ENCODE results near the gene FAM120A.
A peak's percentile ranks its signal among the peaks of the same experiment; 100 is the strongest.

Gene FAM120A, protein sequence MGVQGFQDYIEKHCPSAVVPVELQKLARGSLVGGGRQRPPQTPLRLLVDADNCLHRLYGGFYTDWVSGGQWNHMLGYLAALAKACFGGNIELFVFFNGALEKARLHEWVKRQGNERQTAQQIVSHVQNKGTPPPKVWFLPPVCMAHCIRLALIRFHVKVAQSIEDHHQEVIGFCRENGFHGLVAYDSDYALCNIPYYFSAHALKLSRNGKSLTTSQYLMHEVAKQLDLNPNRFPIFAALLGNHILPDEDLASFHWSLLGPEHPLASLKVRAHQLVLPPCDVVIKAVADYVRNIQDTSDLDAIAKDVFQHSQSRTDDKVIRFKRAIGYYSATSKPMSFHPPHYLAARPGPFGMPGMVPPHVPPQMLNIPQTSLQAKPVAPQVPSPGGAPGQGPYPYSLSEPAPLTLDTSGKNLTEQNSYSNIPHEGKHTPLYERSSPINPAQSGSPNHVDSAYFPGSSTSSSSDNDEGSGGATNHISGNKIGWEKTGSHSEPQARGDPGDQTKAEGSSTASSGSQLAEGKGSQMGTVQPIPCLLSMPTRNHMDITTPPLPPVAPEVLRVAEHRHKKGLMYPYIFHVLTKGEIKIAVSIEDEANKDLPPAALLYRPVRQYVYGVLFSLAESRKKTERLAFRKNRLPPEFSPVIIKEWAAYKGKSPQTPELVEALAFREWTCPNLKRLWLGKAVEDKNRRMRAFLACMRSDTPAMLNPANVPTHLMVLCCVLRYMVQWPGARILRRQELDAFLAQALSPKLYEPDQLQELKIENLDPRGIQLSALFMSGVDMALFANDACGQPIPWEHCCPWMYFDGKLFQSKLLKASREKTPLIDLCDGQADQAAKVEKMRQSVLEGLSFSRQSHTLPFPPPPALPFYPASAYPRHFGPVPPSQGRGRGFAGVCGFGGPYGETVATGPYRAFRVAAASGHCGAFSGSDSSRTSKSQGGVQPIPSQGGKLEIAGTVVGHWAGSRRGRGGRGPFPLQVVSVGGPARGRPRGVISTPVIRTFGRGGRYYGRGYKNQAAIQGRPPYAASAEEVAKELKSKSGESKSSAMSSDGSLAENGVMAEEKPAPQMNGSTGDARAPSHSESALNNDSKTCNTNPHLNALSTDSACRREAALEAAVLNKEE

DNA sequence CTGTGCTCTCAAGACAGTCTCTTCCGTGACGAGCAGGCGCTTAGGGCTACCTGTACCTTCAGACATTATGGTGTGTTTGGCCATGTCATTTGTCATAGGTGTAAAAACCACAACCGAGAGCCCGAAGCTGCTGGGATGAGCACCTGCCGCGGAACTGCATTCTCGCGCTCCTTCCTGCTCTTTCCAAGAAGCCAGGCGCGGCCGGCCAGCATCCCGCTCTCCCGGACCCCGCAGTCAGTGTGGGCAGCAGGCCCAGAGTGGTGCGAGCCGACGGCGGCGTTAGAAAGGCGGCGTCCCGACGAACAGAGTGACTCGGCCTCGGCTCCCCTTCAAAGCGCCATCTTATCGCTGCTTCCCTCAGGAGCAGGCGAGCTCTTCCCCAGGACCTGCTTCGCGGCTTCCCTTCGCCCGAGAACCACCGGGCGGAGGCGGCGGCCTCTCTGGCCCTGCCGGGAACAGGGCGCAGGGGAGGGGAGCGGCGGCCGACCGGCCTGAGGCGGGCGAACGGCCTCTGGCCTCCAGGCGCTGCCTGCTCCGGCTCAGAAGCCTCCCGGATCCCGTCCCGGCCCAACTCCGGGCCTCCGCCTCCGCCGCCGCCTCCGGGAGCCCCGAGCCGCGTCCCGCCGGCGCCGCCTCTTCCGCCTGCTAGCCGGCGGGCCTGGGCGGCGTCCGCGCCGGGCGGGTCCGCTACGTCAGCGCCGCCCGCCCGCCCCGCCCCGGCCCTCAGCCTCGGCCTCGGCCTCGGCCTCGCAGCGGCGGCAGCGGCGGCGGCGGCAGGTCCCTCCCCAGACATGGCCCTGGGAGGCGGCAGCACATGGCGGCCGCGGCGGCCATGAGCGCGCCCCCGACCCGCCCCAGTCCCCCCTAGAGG is at the start of gene FAM120A:
TSS of gene FAM120A (plus strand) at position 741 of the 871 bp plus-strand sequence. CDS start 231 bp downstream, outside the sequence.
- peak within 1 kb of the TSS; percentile 69 for H3K27ac ChIP-seq (ENCODE audit: low read length)
- no peaks in the 10 kb centered on the region for H3K9me3 ChIP-seq (ENCODE audit: insufficient read depth, low read depth, low read length)
- peak within 1 kb of the TSS; percentile 84 for H3K9ac ChIP-seq (ENCODE audit: low read depth, low read length)
- peaks cover 9% of the 10 kb centered on the region; the same call in 1 of the 2 replicates for H3K4me1 ChIP-seq (ENCODE audit: insufficient read depth, low read length)
- peak within 1 kb of the TSS; percentile 93 for H3K4me3 ChIP-seq (ENCODE audit: low read length)
- peaks cover 32% of the 10 kb centered on the region for H3K36me3 ChIP-seq (ENCODE audit: insufficient read depth, low read depth, low read length)
- H3K27me3 ChIP-seq (ENCODE audit: insufficient read depth, low read length), result no peaks in the 10 kb centered on the region

DNA sequence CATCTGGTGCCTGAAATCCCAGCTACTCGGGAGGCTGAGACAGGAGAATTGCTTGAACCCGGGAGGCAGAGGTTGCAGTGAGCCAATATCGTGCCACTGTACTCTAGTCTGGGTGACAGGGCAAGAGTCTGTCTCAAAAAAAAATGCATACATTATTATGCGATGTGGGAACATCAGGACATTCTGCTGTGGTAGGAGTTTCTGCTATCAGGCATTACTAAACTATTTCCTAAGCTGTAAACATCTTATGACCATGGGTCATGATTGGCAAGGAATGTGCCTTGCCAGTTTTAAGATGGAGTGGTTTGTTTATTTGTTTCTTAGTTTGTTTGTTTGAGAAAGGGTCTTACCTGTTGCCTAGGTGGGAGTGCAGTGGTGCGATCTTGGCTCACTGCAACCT is 45.1 kb upstream of the FAM120A start:
- no peak overlapping the region for H3K4me3 ChIP-seq (ENCODE audit: low read length)
- no peaks in the 10 kb centered on the region for H3K36me3 ChIP-seq (ENCODE audit: insufficient read depth, low read depth, low read length)
- H3K27me3 ChIP-seq (ENCODE audit: insufficient read depth, low read length), result no peaks in the 10 kb centered on the region
- no peak overlapping the region for H3K9ac ChIP-seq (ENCODE audit: low read depth, low read length)
- H3K9me3 ChIP-seq (ENCODE audit: insufficient read depth, low read depth, low read length), result no peaks in the 10 kb centered on the region
- H3K27ac ChIP-seq (ENCODE audit: low read length), result no peak overlapping the region
- H3K4me1 ChIP-seq (ENCODE audit: insufficient read depth, low read length), result no peaks in the 10 kb centered on the region

DNA sequence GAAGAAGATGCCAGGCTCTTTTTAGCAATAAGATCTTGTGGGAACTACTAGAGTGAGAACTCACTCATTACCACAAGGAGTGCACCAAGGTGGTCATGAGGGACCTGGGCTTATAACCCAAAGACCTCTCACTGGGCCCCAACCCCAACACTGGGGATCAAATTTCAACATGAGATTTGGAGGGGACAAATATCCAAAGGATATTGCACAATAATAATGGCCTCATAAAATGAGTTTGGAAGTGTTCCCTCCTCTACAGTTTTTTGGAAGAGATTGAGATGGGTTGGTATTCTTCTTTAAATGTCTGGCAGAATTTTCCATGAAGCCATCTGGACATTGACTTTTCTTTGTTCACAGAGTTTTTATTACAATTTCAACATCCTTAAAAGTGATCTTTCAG is 38.0 kb upstream of the FAM120A start:
- Histone ChIP-seq H3K4me1 (ENCODE audit: insufficient read depth, low read length) (no peaks in the 10 kb centered on the region), H3K27ac (ENCODE audit: low read length) (no peak overlapping the region), H3K4me3 (ENCODE audit: low read length) (no peak overlapping the region), H3K36me3 (ENCODE audit: insufficient read depth, low read depth, low read length) (no peaks in the 10 kb centered on the region), H3K9ac (ENCODE audit: low read depth, low read length) (no peak overlapping the region), H3K9me3 (ENCODE audit: insufficient read depth, low read depth, low read length) (no peaks in the 10 kb centered on the region), H3K27me3 (ENCODE audit: insufficient read depth, low read length) (no peaks in the 10 kb centered on the region)

DNA sequence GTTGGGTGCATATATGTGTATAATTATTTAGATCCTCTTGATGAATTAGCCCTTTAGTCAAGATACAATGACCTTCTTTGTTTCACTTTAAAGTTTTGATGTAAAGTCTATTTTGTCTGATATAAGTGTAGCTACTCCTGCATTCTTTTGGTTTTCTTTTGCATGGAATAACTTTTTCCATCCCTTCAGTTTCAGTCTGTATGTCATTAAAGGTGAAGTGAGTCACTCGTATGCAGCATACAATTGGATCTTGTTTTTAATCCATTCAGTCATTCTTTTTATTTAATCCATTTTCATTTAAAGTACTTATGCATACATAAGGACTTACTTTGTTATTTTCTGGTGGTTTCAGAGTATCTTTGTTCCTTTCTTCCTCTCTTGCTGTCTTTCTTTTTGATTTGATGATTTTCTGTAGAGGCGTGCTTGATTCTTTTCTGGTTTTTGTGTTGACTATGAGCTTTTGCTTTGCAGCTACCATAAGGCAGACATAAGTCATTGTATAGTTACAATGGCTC is 36.3 kb upstream of the FAM120A start:
- H3K27ac ChIP-seq (ENCODE audit: low read length), result no peak overlapping the region
- H3K27me3 ChIP-seq (ENCODE audit: insufficient read depth, low read length), result no peaks in the 10 kb centered on the region
- H3K9ac ChIP-seq (ENCODE audit: low read depth, low read length), result no peak overlapping the region
- no peak overlapping the region for H3K4me3 ChIP-seq (ENCODE audit: low read length)
- H3K9me3 ChIP-seq (ENCODE audit: insufficient read depth, low read depth, low read length), result no peaks in the 10 kb centered on the region
- no peaks in the 10 kb centered on the region for H3K36me3 ChIP-seq (ENCODE audit: insufficient read depth, low read depth, low read length)
- H3K4me1 ChIP-seq (ENCODE audit: insufficient read depth, low read length), result no peaks in the 10 kb centered on the region

DNA sequence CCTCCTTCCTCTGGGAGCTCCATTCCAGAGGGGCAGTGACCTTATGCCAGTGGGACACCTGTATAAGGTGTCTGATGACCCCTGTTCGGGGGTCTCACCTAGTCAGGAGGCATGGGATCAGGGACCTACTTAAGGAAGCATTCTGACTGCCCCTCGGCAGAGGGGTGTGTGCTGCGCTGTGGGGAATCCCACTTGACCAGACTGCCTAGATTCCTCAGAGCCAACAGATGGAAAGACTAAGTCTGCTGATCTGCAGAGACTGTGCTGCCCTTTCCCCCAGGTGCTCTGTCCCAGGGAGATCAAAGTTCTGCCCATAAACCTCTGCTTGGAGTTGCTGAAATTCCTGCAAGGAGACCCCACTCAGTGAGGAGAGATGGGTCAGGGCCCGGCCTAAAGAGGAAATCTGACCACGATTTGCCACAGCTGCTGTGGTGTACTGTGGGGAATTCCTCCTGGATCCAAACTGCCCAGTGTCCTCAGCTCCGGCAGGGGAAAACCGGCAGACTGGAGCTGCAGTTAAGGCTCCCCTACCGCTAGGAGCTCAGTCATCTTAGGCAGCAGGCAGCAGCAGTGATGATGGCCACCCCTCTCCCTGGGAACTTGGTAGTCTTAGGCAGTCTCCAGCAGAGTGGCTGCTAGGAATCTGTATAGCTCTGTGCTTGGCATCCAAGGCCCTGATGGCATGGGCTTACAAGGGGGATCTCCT is 34.8 kb upstream of the FAM120A start:
- no peaks in the 10 kb centered on the region for H3K4me1 ChIP-seq (ENCODE audit: insufficient read depth, low read length)
- no peaks in the 10 kb centered on the region for H3K9me3 ChIP-seq (ENCODE audit: insufficient read depth, low read depth, low read length)
- no peak overlapping the region for H3K4me3 ChIP-seq (ENCODE audit: low read length)
- H3K9ac ChIP-seq (ENCODE audit: low read depth, low read length), result no peak overlapping the region
- no peaks in the 10 kb centered on the region for H3K27me3 ChIP-seq (ENCODE audit: insufficient read depth, low read length)
- no peak overlapping the region for H3K27ac ChIP-seq (ENCODE audit: low read length)
- no peaks in the 10 kb centered on the region for H3K36me3 ChIP-seq (ENCODE audit: insufficient read depth, low read depth, low read length)

DNA sequence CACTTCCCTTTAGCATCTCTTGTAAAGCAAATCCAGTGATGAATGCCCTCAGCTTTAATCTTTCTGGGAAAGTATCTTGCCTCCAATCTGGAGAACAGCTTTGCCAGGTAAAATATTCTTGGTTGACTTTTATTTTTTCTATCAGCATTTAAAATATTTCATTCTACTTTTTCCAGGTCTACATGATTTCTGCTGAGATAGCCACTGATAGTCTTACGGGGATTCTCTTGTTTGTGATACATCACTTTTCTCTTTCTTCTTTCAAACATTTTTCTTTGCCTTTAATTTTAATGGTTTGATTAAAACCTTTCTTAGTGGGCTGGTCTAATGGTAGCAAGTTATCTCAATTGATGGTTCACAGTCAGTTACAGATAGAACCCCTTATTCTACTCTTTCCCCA is 33.9 kb upstream of the FAM120A start:
- no peaks in the 10 kb centered on the region for H3K4me1 ChIP-seq (ENCODE audit: insufficient read depth, low read length)
- no peak overlapping the region for H3K9ac ChIP-seq (ENCODE audit: low read depth, low read length)
- H3K27ac ChIP-seq (ENCODE audit: low read length), result no peak overlapping the region
- H3K4me3 ChIP-seq (ENCODE audit: low read length), result no peak overlapping the region
- H3K9me3 ChIP-seq (ENCODE audit: insufficient read depth, low read depth, low read length), result no peaks in the 10 kb centered on the region
- H3K36me3 ChIP-seq (ENCODE audit: insufficient read depth, low read depth, low read length), result no peaks in the 10 kb centered on the region
- no peaks in the 10 kb centered on the region for H3K27me3 ChIP-seq (ENCODE audit: insufficient read depth, low read length)

DNA sequence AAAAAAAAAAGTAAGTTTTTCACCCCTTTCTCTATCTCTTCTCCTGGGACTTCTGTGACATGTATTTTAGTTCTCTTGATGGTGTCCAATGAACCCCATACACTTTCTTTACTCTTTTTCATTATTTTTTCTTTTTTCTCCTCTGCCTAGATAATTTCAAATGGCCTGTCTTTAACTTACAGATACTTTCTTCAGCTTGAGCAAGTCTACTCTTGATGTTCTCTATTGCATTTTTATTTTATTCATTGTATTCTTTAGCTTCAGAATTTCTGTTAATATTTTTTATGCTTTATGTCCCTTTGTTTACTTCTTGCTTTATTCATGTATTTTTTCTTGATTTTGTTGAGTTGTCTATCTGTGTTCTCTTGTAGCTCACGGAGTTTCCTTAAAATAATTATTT is 32.5 kb upstream of the FAM120A start:
- no peaks in the 10 kb centered on the region for H3K4me1 ChIP-seq (ENCODE audit: insufficient read depth, low read length)
- no peaks in the 10 kb centered on the region for H3K36me3 ChIP-seq (ENCODE audit: insufficient read depth, low read depth, low read length)
- no peak overlapping the region for H3K9ac ChIP-seq (ENCODE audit: low read depth, low read length)
- H3K4me3 ChIP-seq (ENCODE audit: low read length), result no peak overlapping the region
- no peaks in the 10 kb centered on the region for H3K27me3 ChIP-seq (ENCODE audit: insufficient read depth, low read length)
- H3K9me3 ChIP-seq (ENCODE audit: insufficient read depth, low read depth, low read length), result no peaks in the 10 kb centered on the region
- H3K27ac ChIP-seq (ENCODE audit: low read length), result no peak overlapping the region

DNA sequence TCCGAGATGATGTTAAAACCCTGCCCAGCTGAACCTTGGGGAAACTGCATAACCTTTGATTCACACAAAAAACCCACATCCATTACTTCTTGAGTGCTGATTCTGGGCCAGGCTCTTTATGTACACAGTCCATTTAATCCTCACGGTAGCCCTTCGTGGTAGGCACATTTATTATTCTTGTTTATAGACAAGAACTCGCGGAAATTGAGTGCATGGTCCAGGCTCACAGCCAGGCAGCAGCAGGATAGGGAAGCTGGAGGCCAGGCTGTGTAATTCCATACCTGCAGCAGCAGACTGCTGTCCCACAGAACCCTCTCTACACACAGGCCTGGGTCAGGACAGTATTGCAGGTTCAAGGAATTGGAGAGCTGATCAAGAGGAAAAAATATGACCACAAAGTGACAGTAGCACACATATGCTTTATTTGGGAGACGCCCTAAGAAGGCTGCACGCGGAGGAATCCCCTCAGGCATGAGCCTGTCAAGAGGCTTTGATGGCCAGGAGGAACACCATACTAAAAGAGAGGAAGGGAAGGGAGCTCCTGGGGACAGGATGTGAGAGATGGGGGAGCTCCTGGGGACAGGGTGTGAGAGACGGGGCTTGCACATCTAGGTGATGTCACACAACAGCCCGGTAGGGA is 28.4 kb upstream of the FAM120A start:
- no peak overlapping the region for H3K9ac ChIP-seq (ENCODE audit: low read depth, low read length)
- H3K36me3 ChIP-seq (ENCODE audit: insufficient read depth, low read depth, low read length), result no peaks in the 10 kb centered on the region
- no peak overlapping the region for H3K4me3 ChIP-seq (ENCODE audit: low read length)
- no peaks in the 10 kb centered on the region for H3K27me3 ChIP-seq (ENCODE audit: insufficient read depth, low read length)
- no peak overlapping the region for H3K27ac ChIP-seq (ENCODE audit: low read length)
- no peaks in the 10 kb centered on the region for H3K4me1 ChIP-seq (ENCODE audit: insufficient read depth, low read length)
- no peaks in the 10 kb centered on the region; the same call in none of the 2 replicates for H3K9me3 ChIP-seq (ENCODE audit: insufficient read depth, low read depth, low read length)

DNA sequence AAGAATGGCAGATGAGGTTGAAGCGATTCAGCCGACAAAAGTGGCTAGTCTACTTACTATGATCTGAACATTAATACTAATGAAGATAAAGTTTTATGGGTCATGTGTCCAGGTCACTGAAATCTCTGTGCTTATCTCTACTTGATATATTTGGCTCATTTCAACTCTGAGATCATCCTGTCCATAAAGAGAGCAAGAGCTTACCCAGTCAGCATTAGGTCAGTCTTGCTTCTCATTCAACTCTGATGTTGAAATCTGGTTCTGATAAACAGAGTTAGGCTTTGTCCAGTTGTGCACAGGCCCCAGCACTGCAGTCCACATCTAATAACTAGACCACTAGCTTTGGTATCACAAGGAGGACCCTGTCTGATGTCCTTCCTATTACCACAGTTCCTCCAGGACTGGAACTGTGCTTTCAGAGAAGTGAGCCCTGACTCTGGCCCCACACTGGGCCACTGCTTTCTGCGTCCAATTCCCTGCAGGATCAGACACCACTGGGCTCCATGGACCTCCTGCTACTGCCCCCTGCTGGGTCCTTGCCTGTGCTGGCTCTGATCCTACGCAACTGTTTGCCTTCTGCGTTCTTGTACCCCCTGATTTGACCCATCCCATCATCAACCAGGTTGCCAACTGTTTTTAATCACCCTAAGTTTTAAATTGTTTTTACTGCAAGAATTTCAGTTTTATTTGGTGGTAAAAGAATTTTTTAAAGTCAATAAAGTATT is 23.7 kb upstream of the FAM120A start:
- Histone ChIP-seq H3K27ac (ENCODE audit: low read length) (no peak overlapping the region), H3K4me3 (ENCODE audit: low read length) (no peak overlapping the region), H3K9ac (ENCODE audit: low read depth, low read length) (no peak overlapping the region), H3K27me3 (ENCODE audit: insufficient read depth, low read length) (no peaks in the 10 kb centered on the region), H3K9me3 (ENCODE audit: insufficient read depth, low read depth, low read length) (no peaks in the 10 kb centered on the region; the same call in none of the 2 replicates), H3K4me1 (ENCODE audit: insufficient read depth, low read length) (no peaks in the 10 kb centered on the region), H3K36me3 (ENCODE audit: insufficient read depth, low read depth, low read length) (no peaks in the 10 kb centered on the region)
